ENCODE data around the gene NPPC.
A peak's percentile ranks its signal among the peaks of the same experiment; 100 is the strongest.

Gene NPPC

GRCh38 chr2:231930593-231931281, 4.5 kb upstream of the NPPC start:
- Histone ChIP-seq H3K27ac (no peak overlapping the region), H3K27me3 (replicated peaks) (peaks cover 47% of the 10 kb centered on the region), H3K36me3 (replicated peaks) (no peaks in the 10 kb centered on the region), H3K4me3 (ENCODE audit: low read depth, low read length) (no peak overlapping the region)
- no peak for TF ChIP-seq CTCF (IDR thresholded peaks at IDR 0.05; ENCODE audit: low read depth, low read length, missing control alignments)
- in situ Hi-C loops (cut with HindIII; ENCODE audit: low pct_ligation_motif_present, low sequenced_read_pairs) = no loop called here
- no peak for DNase-seq

GRCh38 chr2:231929961-231930592, 3.9 kb upstream of the NPPC start:
- Histone ChIP-seq H3K27me3 (replicated peaks) (peaks cover 48% of the 10 kb centered on the region), H3K27ac (no peak overlapping the region), H3K36me3 (replicated peaks) (no peaks in the 10 kb centered on the region), H3K4me3 (ENCODE audit: low read depth, low read length) (no peak overlapping the region)
- DNase-seq = no peak
- in situ Hi-C loops (cut with HindIII; ENCODE audit: low pct_ligation_motif_present, low sequenced_read_pairs) = no loop called here
- peak; percentile 64 for TF ChIP-seq CTCF (IDR thresholded peaks at IDR 0.05; ENCODE audit: low read depth, low read length, missing control alignments)

DNA sequence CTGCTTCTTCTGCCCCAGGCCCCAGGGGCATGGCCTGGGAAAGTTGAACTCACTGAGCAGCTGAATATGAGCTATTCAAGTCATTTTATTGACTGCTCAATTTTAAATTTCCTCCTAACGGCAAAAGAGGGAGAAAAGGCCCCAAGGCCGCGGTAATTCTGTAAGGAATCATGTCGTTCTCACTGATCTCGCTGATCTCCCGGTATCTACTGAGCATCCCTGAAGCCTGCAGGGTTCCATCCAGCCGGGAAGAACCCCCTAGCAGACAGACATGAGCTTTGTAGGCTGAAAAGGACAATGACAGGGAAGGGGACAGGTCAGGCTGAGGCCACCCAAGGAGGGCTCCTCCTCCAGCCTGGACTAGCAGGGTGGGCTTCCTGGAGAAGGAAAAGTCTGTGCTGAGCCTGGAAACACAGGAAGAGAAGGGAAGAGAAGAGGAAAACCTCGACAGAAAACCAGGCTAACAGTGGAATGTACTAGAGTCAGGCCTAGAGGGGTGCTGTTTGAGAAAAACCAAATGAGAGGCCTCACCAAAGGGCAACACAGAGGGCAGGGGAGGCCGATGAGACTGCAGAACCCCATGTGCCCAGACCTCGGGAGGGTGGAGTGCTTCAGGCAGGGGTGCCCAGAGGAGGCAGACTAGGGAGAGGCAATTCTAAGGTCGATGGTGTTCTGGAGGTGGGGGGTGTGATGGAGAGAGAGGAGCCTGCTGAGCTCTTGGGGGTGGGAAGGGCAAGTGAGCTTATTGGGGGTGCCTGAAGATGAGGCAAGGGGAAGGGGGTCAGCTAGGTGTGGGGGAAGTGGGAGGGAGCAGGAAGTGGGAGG, 2.9 kb upstream of the NPPC start:
- DNase-seq = no peak
- H3K36me3 ChIP-seq (replicated peaks) = no peaks in the 10 kb centered on the region
- no peak overlapping the region for H3K4me3 ChIP-seq (ENCODE audit: low read depth, low read length)
- TF ChIP-seq CTCF (IDR thresholded peaks at IDR 0.05; ENCODE audit: low read depth, low read length, missing control alignments) = no peak
- H3K27me3 ChIP-seq (replicated peaks) = peaks cover 57% of the 10 kb centered on the region
- in situ Hi-C loops (cut with HindIII; ENCODE audit: low pct_ligation_motif_present, low sequenced_read_pairs) = no loop called here
- H3K27ac ChIP-seq = no peak overlapping the region

DNA sequence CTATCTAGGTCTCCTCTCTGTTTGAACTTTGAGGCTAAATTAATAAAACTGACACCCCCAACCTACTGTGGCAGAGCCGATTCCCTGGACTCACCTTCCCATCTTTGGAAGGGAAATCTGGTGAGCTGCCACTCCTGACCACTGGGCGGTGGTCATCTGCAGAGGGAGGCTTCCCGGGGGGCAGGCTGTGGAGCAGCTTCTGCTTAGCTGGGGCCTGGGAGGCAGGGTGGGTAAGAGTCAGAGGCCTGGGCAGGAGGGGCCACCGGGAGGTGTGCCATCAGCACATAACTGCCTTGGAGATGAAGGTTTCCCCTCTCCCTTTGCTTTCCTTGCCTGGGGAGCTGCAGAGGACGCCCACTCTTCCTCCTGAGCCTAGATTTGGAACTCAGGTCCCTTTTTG, 2.3 kb upstream of the NPPC start:
- Histone ChIP-seq H3K36me3 (replicated peaks) (no peaks in the 10 kb centered on the region), H3K4me3 (ENCODE audit: low read depth, low read length) (no peak overlapping the region), H3K27ac (no peak overlapping the region), H3K27me3 (replicated peaks) (peaks cover 63% of the 10 kb centered on the region)
- in situ Hi-C loops (cut with HindIII; ENCODE audit: low pct_ligation_motif_present, low sequenced_read_pairs) = no loop called here
- DNase-seq = no peak
- peak; percentile 52 for TF ChIP-seq CTCF (IDR thresholded peaks at IDR 0.05; ENCODE audit: low read depth, low read length, missing control alignments)

- no peak for TF ChIP-seq CTCF (IDR thresholded peaks at IDR 0.05; ENCODE audit: low read depth, low read length, missing control alignments)
- no peaks in the 10 kb centered on the region for H3K36me3 ChIP-seq (replicated peaks)
- H3K4me3 ChIP-seq (ENCODE audit: low read depth, low read length) = no peak overlapping the region
- H3K27me3 ChIP-seq (replicated peaks) = peaks cover 71% of the 10 kb centered on the region
- H3K27ac ChIP-seq = no peak overlapping the region
- in situ Hi-C loops (cut with HindIII; ENCODE audit: low pct_ligation_motif_present, low sequenced_read_pairs) = no loop called here
- DNase-seq = no peak
These were observed 1.3 kb upstream of the NPPC start for GRCh38 chr2:231927566-231927890.
